GM10847 (cell line): ENCODE results near the gene OSER1.

ENCODE experiments used
- POLR2A ChIP-seq: IDR thresholded peaks from 2 replicates; pipeline ENCODE4 v1.6.1; 2011; ENCODE audit not compliant: insufficient read length; ENCODE audit errors: extremely low read depth

The OSER1 gene

DNA sequence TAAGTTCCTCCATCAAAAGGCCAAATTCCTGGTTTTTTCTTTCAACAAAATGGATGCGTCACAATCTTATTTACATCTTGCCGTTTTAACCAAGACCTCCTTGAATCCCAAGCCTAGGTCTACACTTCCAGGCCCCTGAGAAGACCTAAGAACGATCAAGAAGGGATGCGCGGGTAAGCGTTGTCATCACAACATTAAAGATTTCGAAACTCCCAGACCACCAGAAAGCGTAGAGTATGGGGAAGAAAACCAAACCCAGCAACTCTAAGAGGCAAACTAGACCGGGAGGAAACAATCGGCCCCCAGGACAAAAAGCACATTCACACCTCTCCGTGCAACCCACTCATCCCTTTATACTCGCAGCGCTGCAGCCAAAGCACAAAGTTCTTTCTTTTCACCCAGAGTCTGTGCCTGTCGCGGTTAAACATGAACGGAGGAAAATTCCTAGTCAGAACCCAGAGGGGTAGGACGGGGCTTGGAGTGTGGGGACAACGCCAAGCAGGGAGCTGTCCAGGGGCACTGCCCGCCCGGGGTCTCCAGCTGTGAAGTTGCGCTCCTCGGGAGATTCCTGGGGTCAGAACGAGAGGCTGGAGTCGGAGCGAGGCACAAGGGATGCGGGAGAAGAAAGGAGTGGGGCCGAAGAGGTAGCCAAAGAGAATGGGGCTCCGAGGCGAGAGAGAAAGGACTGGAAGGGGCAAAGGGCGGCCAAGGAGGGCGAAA is 725 bp downstream of the OSER1 start:
- TF ChIP-seq POLR2A = no peak

GRCh38 chr20:44208770-44209169 is 1.8 kb downstream of the OSER1 start:
- no peak for TF ChIP-seq POLR2A

DNA sequence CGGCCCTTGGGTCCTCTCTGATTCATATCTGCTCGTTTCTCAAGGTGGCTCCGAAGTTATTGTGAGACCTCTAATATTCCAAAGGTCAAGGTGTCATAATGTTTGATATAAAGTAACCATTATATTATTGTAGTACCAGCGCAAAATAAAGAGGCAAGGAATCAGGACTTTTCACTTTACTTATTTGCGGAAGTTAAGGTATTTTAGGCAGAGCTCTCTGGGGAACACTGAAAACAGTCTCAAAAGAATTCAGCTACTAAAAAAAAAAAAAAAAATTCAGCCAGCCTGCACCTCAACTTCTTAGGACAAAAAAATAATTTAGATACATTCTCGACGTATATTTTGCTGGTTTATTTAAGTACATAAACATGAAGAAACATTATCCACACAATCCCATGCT is 2.4 kb downstream of the OSER1 start:
- TF ChIP-seq POLR2A = no peak

DNA sequence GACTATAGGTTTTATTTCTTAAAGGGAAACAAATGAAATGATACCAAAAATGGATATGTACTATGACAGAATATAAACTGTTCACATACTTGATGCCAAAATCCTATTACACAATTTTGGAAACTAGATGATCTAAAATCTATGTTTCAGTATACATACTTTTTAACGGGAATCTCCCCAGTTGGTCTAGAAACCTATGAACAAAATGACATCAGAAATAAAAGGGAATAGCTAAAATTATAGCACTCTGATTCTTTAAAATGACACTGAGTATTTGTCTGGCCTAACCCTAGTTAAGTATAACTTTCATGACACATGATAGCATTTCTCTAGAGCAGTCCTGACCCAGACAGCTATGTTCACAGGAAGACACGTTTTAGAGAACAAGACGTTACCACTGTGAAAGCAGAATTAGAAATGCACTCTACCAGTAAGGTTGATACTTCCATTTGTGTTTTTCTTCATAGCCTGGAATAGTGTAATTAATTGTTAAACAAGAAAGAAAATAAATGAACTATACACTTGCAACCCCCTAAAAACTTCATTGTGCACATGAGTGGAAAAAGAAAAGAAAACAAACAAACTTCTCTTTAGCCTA is 3.3 kb downstream of the OSER1 start:
- TF ChIP-seq POLR2A = no peak

DNA sequence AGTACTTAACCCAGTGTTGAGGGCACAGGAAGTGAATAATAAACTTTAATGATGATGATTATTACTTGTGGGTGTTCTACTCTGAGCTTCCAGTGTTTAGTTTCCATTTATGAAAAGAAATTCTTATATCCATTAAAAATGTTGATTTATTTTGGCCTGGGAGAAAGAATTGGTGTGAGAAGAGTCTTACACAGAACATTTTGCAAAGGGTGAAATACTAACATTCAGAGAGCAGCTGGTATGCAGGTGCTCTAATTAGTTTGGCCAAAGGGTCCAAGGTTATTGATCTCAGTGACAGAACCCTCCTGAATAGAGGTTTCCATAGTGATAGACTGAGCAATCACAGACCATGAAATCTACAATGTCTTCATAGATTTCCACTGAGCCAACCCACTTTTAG is 4.4 kb downstream of the OSER1 start:
- TF ChIP-seq POLR2A = no peak

DNA sequence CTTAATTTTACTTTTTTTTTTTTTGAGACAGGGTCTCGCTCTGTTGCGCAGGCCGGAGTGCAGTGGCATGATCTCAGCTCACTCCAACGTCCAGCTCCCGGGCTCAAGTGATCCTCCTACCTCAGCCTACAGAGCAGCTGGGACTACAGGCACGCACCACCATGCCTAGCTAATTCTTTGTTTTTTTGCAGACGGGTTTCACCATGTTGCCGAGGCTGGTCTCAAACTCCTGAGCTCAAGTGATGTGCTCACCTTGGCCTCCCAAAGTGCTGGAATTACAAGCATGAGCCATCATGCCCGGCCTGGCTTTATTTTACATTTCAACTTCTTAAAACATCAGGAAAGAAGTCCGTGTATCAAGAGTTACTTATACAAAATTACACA is 5.7 kb downstream of the OSER1 start:
- no peak for TF ChIP-seq POLR2A

- no peak for TF ChIP-seq POLR2A
Observed at GRCh38 chr20:44204156-44204831, 6.3 kb downstream of the OSER1 start.

GRCh38 chr20:44203161-44203560 is 7.4 kb downstream of the OSER1 start:
- no peak for TF ChIP-seq POLR2A

DNA sequence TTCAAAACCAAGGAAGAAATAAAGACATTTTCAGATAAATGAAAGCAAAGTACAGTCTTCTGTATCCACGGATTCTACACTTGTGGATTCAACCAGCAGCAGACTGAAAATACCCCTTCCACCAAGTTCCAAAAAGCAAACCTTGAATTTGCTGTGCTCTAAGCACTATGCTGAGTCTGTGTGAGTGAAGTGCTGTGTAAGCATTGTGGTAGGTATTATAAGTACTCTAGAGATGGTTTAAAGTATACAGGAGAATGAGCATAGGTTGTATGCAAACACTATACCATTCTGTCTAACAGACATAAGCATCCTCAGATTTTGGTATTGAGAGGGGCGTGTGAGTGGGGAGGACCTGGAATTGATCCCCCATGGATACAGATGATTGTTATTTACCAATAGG is 9.6 kb downstream of the OSER1 start:
- TF ChIP-seq POLR2A = no peak

DNA sequence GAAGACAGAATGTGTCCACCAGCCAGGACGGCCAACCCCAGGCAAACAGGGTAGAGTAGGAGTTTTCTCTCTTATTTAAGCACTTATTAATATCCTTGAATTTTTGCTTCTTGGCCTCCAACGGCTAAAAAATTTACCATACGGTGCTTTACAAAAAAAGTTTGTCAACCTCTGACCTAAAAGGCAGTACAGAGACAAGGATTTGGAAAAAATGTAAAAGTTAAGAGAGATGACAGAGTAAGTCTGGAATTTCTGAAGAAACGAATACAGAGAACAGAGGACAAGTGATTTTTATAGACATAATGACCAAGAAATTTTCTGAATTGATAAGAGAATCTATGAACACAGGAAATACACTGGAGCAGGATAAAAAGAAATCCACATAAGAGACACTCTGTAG is 10.2 kb downstream of the OSER1 start:
- TF ChIP-seq POLR2A = no peak

GRCh38 chr20:44199877-44200276 is 10.7 kb downstream of the OSER1 start:
- no peak for TF ChIP-seq POLR2A

GRCh38 chr20:44198872-44199271 is 11.7 kb downstream of the OSER1 start:
- TF ChIP-seq POLR2A = no peak

DNA sequence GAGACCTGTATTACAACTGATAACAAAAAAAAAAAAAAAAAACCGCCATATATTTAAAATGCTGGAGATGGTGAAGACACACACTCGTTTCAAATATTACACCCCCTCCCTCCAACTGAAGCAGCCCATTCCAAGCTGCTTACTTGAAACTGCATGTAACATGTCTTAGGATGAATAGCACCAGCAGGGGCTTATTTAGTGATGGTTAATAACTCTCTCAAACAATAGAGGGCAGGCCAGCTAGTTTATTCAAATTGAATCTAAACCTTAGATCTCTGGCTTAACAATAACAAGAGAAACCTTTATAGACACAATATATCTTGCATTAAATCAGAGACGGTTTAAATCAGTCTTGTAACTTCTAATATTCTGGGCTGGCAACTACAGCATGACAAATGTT is 14.3 kb downstream of the OSER1 start:
- no peak for TF ChIP-seq POLR2A

DNA sequence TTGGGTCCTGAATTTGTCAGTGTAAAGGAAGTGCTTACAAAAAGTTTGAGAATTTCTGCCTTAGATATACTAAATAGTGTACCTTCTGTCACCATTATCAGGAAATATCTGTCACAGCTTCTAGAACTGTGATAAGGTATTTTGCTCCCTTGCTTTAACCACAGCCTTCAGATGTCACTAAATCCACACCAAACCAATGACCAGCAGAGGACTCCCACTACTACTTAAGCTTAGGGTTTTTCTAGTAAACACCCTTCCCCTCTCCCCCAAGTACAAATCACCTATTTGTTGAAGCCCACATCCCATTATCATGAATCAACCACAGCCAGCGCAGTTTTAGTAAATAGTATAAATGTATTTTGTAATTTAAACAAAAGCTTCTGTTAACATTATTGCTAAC is 15.0 kb downstream of the OSER1 start:
- TF ChIP-seq POLR2A = no peak

DNA sequence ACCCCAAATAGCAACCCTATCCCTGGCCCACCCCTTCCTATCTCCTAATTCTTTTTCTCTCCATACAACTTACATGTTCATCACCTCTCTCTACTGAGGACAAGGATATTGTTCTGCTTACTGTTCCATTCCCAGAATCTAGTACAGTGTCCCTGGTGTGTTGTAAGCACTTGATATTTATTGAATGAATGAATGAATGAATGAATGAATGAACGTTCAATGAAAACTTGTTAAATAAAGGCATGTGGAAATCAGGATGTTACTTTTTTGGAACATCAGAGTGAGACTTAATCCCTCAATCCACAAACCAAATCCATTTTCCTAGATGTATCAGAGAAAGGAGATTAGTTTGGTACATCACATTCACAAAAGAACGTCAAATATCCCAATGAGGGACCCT is 16.8 kb downstream of the OSER1 start:
- no peak for TF ChIP-seq POLR2A

GRCh38 chr20:44188752-44189151 is 21.8 kb downstream of the OSER1 start:
- TF ChIP-seq POLR2A = no peak
